ENCODE results near the gene NAT8. TPM values are rescaled to one million over a fixed set of nuclear protein-coding genes. Genes with fewer than 3 reads are reported as not detected.
"Not testable (repeated sequence)": the region's sequence is repeated elsewhere in the genome, so short reads cannot be mapped to it uniquely, and the experiment has no call there.

The NAT8 gene
- total and polyA plus RNA-seq, 2 donors (not counting 3 experiments of a cell fraction or from before 2014, with no cell fraction given): 0.19 TPM; not detected in 1

- H3K4me1 ChIP-seq (ENCODE audit: control insufficient read depth, extremely low read depth, insufficient read depth, low read length); H3K4me3 ChIP-seq (replicated peaks in 1 of 3; ENCODE audit: insufficient read depth in 1 of 3, low read depth in 1 of 3, low read length in 3 of 3); H3K9me3 ChIP-seq (replicated peaks; ENCODE audit: control insufficient read depth, insufficient read depth, low read length); H3K27ac ChIP-seq (ENCODE audit: insufficient read depth, low read depth, low read length); dilution Hi-C loops (cut with MboI; ENCODE audit: extremely low pct_ligation_motif_present, low sequenced_read_pairs); DNase-seq (ENCODE audit: low read depth, low spot score); H3K9me1 ChIP-seq (replicated peaks; ENCODE audit: control insufficient read depth, extremely low read depth, insufficient read depth, low read length); H3K4me2 ChIP-seq (ENCODE audit: insufficient read depth, low read length); FAIRE-seq; POLR2A ChIA-PET; H2AFZ ChIP-seq (ENCODE audit: low read depth, low read length); BruUV-seq (replicated peaks); H3K36me3 ChIP-seq (ENCODE audit: control insufficient read depth in 2 of 2, extremely low read depth in 1 of 2, insufficient read depth in 2 of 2, low read length in 2 of 2); CTCF ChIA-PET; H3K79me2 ChIP-seq (ENCODE audit: control insufficient read depth, insufficient read depth, low read length); H3K9ac ChIP-seq (replicated peaks; ENCODE audit: extremely low read depth, insufficient read depth, low read length); H4K20me1 ChIP-seq (replicated peaks; ENCODE audit: control insufficient read depth, extremely low read depth, insufficient read depth, low read length): not testable (repeated sequence)
- intact Hi-C loops (cut with micrococcal nuclease): loop anchor here (5.0 to 10.0 kb wide), 2 partner anchors 53 to 100 kb away; partner anchors contain the start of genes C2orf78, DUSP11 and TPRKB
- peaks cover 9 to 15% of the 10 kb centered on the region in 2 experiments for H3K27me3 ChIP-seq (ENCODE audit: control insufficient read depth in 2 of 2, insufficient read depth in 2 of 2, low read length in 2 of 2)
Observed at GRCh38 chr2:73684325-73684724, 42.1 kb upstream of the NAT8 start.

GRCh38 chr2:73679951-73680571 lies 37.8 kb upstream of the NAT8 start:
- H3K4me2 ChIP-seq (ENCODE audit: insufficient read depth, low read length); H3K9ac ChIP-seq (replicated peaks; ENCODE audit: extremely low read depth, insufficient read depth, low read length); H2AFZ ChIP-seq (ENCODE audit: low read depth, low read length); H4K20me1 ChIP-seq (replicated peaks; ENCODE audit: control insufficient read depth, extremely low read depth, insufficient read depth, low read length); H3K9me3 ChIP-seq (replicated peaks; ENCODE audit: control insufficient read depth, insufficient read depth, low read length); H3K36me3 ChIP-seq (ENCODE audit: control insufficient read depth in 2 of 2, extremely low read depth in 1 of 2, insufficient read depth in 2 of 2, low read length in 2 of 2); H3K4me3 ChIP-seq (replicated peaks in 1 of 3; ENCODE audit: insufficient read depth in 1 of 3, low read depth in 1 of 3, low read length in 3 of 3); H3K9me1 ChIP-seq (replicated peaks; ENCODE audit: control insufficient read depth, extremely low read depth, insufficient read depth, low read length); H3K4me1 ChIP-seq (ENCODE audit: control insufficient read depth, extremely low read depth, insufficient read depth, low read length); dilution Hi-C loops (cut with MboI; ENCODE audit: extremely low pct_ligation_motif_present, low sequenced_read_pairs); H3K79me2 ChIP-seq (ENCODE audit: control insufficient read depth, insufficient read depth, low read length); H3K27ac ChIP-seq (ENCODE audit: insufficient read depth, low read depth, low read length); BruUV-seq (replicated peaks): not testable (repeated sequence)
- H3K27me3 ChIP-seq (ENCODE audit: control insufficient read depth in 2 of 2, insufficient read depth in 2 of 2, low read length in 2 of 2): peaks cover 7 to 12% of the 10 kb centered on the region in 2 experiments
- intact Hi-C loops (cut with micrococcal nuclease): loop anchor here (5.0 to 10.0 kb wide), 2 partner anchors 57 to 105 kb away; partner anchors contain the start of genes C2orf78, DUSP11 and TPRKB
- peak; percentile 29 to 53 for TF ChIP-seq CTCF (IDR thresholded peaks at IDR 0.05; ENCODE audit: extremely low read depth in 1 of 2, insufficient read depth in 1 of 2, low read depth in 1 of 2, low read length in 2 of 2)
- FAIRE-seq: peak; percentile 92
- ChIA-PET CTCF (interaction anchor here (0.7 to 2.6 kb wide), 31 partner anchors 9 to 656 kb away, joined by 3 to 18 read pairs (median 4); partner anchors contain the start of genes DUSP11, MOB1A, STAMBP and TPRKB), POLR2A (interaction anchor here (0.5 kb wide), 1 partner anchor 266 kb away, joined by 8 read pairs; no protein-coding TSS in a partner anchor)
- peak; percentile 54 for DNase-seq (ENCODE audit: low read depth, low spot score)

GRCh38 chr2:73679237-73679636 lies 37.0 kb upstream of the NAT8 start:
- H4K20me1 ChIP-seq (replicated peaks; ENCODE audit: control insufficient read depth, extremely low read depth, insufficient read depth, low read length); FAIRE-seq; BruUV-seq (replicated peaks); H3K27ac ChIP-seq (ENCODE audit: insufficient read depth, low read depth, low read length); H3K9me1 ChIP-seq (replicated peaks; ENCODE audit: control insufficient read depth, extremely low read depth, insufficient read depth, low read length); H2AFZ ChIP-seq (ENCODE audit: low read depth, low read length); H3K9me3 ChIP-seq (replicated peaks; ENCODE audit: control insufficient read depth, insufficient read depth, low read length); POLR2A ChIA-PET; H3K9ac ChIP-seq (replicated peaks; ENCODE audit: extremely low read depth, insufficient read depth, low read length); H3K4me3 ChIP-seq (replicated peaks in 1 of 3; ENCODE audit: insufficient read depth in 1 of 3, low read depth in 1 of 3, low read length in 3 of 3); dilution Hi-C loops (cut with MboI; ENCODE audit: extremely low pct_ligation_motif_present, low sequenced_read_pairs); H3K36me3 ChIP-seq (ENCODE audit: control insufficient read depth in 2 of 2, extremely low read depth in 1 of 2, insufficient read depth in 2 of 2, low read length in 2 of 2); H3K79me2 ChIP-seq (ENCODE audit: control insufficient read depth, insufficient read depth, low read length); intact Hi-C loops (cut with micrococcal nuclease); H3K4me1 ChIP-seq (ENCODE audit: control insufficient read depth, extremely low read depth, insufficient read depth, low read length); DNase-seq (ENCODE audit: low read depth, low spot score); H3K4me2 ChIP-seq (ENCODE audit: insufficient read depth, low read length): not testable (repeated sequence)
- CTCF ChIA-PET: interaction anchor here (1.3 to 2.6 kb wide), 3 partner anchors 14 to 656 kb away, joined by 6 to 17 read pairs (median 14); no protein-coding TSS in a partner anchor
- peaks cover 7 to 12% of the 10 kb centered on the region in 2 experiments for H3K27me3 ChIP-seq (ENCODE audit: control insufficient read depth in 2 of 2, insufficient read depth in 2 of 2, low read length in 2 of 2)

All from endothelial cell of umbilical vein (primary cell).